HG02588 (cell line): ENCODE data around the gene PCP2.

Experiments
- ATAC-seq: cut with Tn5 transposase; IDR thresholded peaks from one replicate; pipeline ENCODE4 v1.9.1; 2021; ENCODE audit warnings: mild to moderate bottlenecking, moderate library complexity; ENCODE audit not compliant: unreplicated experiment

PCP2 gene

GRCh38 chr19:7602240-7602934 lies 31.1 kb downstream of the PCP2 start:
- ATAC-seq = no peak

- ATAC-seq = no peak
Observed at GRCh38 chr19:7600721-7601120, 32.8 kb downstream of the PCP2 start.

- ATAC-seq = no peak
Observed at GRCh38 chr19:7598180-7598579, 35.3 kb downstream of the PCP2 start.

- no peak for ATAC-seq
Observed at GRCh38 chr19:7597689-7598088, 35.8 kb downstream of the PCP2 start.

- no peak for ATAC-seq
Observed at GRCh38 chr19:7596211-7596937, 37.1 kb downstream of the PCP2 start.

GRCh38 chr19:7595466-7596133 lies 37.9 kb downstream of the PCP2 start, which contains the start of gene CAMSAP3:
Gene CAMSAP3, plus strand, starts transcription at chr19:7595863. Its CDS starts 140 bp downstream, at chr19:7596003.
- ATAC-seq = no peak

- no peak for ATAC-seq
Observed at GRCh38 chr19:7590256-7590655, 43.3 kb downstream of the PCP2 start.

- no peak for ATAC-seq
Observed at GRCh38 chr19:7589822-7590221, 43.7 kb downstream of the PCP2 start.

- no peak for ATAC-seq
Observed at GRCh38 chr19:7582446-7582845, 51.1 kb downstream of the PCP2 start.
